SK-N-MC (cell line): ENCODE data around the gene TP53I11.

Experiments
- DNase-seq: peaks from one replicate; pipeline ENCODE4 v3.0.0-alpha.2; 2011; ENCODE audit warnings: low read depth, low spot score
- H3K27ac ChIP-seq: fragments of 200-600 bp; sonication (generic); 2 replicates; pipeline ENCODE4 v1.5.1; 2016; ENCODE audit warnings: mixed run types
- H3K36me3 ChIP-seq: fragments of 200-600 bp; sonication (generic); 2 replicates; pipeline ENCODE4 v1.6.1; 2017; ENCODE audit warnings: antibody characterized with exemption, low read length, mixed read lengths; ENCODE audit not compliant: insufficient read depth
- H3K4me3 ChIP-seq: fragments of 200-600 bp; sonication (generic); 2 replicates; pipeline ENCODE4 v1.5.1; 2016
- H3K9ac ChIP-seq: fragments of 200-600 bp; sonication (generic); 2 replicates; pipeline ENCODE4 v1.8.0; 2017; ENCODE audit warnings: mixed run types, mixed read lengths; ENCODE audit not compliant: insufficient read length
- H3K9me3 ChIP-seq: fragments of 200-600 bp; sonication (generic); 2 replicates; pipeline ENCODE4 v1.6.1; 2017; ENCODE audit warnings: low read depth, mild to moderate bottlenecking, antibody characterized with exemption, low read length, moderate library complexity, mixed read lengths
- EZH2 ChIP-seq: fragments of 200-600 bp; sonication (generic); IDR thresholded peaks from one replicate; pipeline ENCODE4 v1.6.1; 2017; ENCODE audit warnings: antibody characterized with exemption
- FOXP2 ChIP-seq: optimal IDR thresholded peaks from 2 replicates; pipeline ENCODE3; 2011; ENCODE audit warnings: mild to moderate bottlenecking, moderate library complexity; ENCODE audit not compliant: insufficient read depth; ENCODE audit errors: extremely low read length, control extremely low read depth
- POLR2AphosphoS5 ChIP-seq: IDR thresholded peaks from 2 replicates; pipeline ENCODE4 v1.6.1; 2012; ENCODE audit warnings: mild to moderate bottlenecking, low read depth, low read length, borderline replicate concordance

The TP53I11 gene

GRCh38 chr11:44903035-44903434, 47.6 kb downstream of the TP53I11 start:
- TF ChIP-seq EZH2 (no peak), POLR2AphosphoS5 (no peak), FOXP2 (no peak)
- H3K9me3 ChIP-seq = no peaks in the 10 kb centered on the region
- no peak for DNase-seq
- H3K9ac ChIP-seq = no peak overlapping the region
- no peak overlapping the region for H3K27ac ChIP-seq
- H3K36me3 ChIP-seq = no peaks in the 10 kb centered on the region
- no peak overlapping the region for H3K4me3 ChIP-seq

DNA sequence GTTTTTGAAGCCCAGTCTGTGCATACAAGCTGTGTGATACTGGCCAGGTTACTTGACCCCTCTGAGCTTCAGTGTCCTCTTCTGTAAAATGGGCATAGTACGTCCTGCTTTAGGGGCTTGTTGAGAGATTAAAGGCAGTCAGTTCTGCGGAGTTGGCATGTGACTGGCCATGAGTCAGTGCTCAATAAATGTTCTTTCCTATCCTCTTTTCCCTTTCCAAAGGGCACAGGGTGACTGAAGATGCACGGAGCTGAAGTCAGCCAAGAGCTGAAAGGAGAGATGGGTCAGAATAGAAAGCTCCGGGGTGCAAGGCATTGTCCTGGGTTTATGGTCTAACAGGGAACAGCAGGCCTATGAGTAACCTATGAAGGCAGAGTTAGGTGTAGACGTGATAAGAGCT, 48.9 kb downstream of the TP53I11 start:
- no peaks in the 10 kb centered on the region for H3K9me3 ChIP-seq
- no peak overlapping the region for H3K4me3 ChIP-seq
- no peak overlapping the region for H3K27ac ChIP-seq
- TF ChIP-seq POLR2AphosphoS5 (no peak), EZH2 (no peak), FOXP2 (no peak)
- H3K36me3 ChIP-seq = no peaks in the 10 kb centered on the region
- no peak for DNase-seq
- no peak overlapping the region for H3K9ac ChIP-seq

DNA sequence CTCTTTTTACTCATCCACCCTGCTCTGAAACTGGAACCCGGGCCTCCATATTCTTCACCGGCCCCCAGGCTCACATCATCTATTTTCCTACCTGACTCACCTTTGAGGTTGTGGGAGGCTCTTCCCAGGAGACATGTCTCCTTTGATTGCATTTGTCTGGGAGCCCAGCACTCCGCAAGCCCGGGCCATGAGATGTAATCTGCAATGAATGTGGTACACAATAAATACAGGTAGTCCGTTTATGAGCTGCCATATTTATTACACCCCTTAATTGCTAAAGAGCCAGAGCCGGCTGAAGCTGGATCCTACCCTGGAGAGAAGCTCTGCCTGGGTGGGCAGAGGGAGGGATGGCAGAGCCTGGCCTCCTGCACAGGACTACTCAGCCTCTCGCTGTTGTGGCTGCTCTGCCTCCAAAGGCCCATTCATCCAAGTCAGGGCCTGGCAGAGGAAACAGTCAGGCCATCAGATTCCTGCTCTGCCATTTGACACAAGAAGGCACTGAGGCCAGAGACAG, 49.5 kb downstream of the TP53I11 start:
- H3K27ac ChIP-seq = no peak overlapping the region
- TF ChIP-seq EZH2 = no peak
- no peak for TF ChIP-seq POLR2AphosphoS5
- TF ChIP-seq FOXP2 = no peak
- no peaks in the 10 kb centered on the region for H3K9me3 ChIP-seq
- H3K4me3 ChIP-seq = no peak overlapping the region
- H3K9ac ChIP-seq = no peak overlapping the region
- no peak for DNase-seq
- no peaks in the 10 kb centered on the region for H3K36me3 ChIP-seq

GRCh38 chr11:44899959-44900358, 50.7 kb downstream of the TP53I11 start:
- TF ChIP-seq FOXP2 = no peak
- no peak for TF ChIP-seq EZH2
- no peak for TF ChIP-seq POLR2AphosphoS5
- DNase-seq = peak; percentile 58

DNA sequence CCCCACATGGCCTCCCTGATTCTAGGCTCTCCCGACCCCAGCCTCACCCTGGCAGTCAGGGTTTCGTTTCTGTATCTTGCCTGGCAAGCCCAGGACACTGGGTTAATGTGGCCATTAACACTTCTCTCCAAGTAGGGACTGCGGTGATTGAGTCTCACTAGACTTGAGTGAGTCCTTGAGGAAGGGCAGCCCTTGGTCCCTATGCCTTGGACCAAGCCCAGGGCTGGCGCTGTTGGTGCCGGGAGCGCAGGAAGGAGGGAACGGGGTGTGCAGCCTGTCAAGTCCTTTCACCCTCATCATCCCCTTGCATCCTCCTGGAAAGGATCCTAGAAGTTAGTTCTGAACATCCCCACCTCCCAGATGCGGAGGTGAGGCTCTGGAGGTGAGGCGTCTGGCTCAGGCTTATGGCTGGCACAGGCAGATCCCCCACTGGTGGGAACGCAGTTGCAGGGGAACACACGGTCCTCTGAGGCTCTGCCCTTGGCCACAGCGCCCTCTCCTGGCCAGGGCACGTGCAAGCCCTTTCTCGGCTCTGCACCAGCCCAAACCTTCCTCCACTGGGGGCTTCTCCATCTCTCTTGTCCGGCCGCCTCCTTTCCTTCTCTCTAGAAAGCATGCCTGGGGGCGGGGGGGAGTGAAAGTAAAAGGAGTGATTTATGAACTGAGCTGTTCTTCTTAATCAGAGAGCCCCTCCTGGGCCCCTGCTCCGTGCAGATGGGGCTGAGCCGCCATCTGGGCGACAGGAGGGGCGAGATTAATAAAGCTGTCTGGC, 56.7 kb downstream of the TP53I11 start:
- TF ChIP-seq EZH2 (no peak), FOXP2 (peak; percentile 48)
- Histone ChIP-seq H3K9me3 (no peaks in the 10 kb centered on the region), H3K27ac (no peak overlapping the region), H3K9ac (no peak overlapping the region), H3K36me3 (no peaks in the 10 kb centered on the region), H3K4me3 (no peak overlapping the region)
- DNase-seq = no peak

More at GRCh38 chr11:44899959-44900358, 50.7 kb downstream of the TP53I11 start:
- Histone ChIP-seq H3K9me3 (no peaks in the 10 kb centered on the region), H3K36me3 (no peaks in the 10 kb centered on the region), H3K27ac (no peak overlapping the region), H3K4me3 (no peak overlapping the region), H3K9ac (no peak overlapping the region)

DNA sequence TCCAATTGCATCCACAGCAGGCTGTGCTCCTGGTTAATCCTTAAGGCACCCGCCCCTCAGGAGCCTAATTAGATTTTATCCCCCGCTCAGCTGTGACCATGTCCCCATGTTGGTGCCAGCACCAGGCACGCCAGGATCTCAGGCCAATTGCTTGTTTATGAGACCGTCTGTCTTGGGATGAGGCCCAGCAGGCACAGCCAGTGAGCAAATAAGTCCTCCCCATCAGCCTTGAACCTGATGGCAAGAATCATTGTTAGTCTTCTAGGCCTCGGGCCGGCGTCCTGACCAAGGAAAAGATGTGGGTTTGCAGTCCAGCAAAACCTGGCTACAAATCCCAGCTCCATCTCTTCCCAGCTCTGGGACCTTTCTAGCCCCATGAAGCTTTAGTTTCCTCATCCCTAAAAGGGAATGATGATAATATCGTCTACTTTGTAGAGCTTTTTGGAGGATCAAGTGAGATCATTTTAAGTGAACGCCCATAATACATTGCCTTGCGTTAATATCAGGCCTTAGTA, 57.3 kb downstream of the TP53I11 start:
- TF ChIP-seq POLR2AphosphoS5 (no peak), EZH2 (no peak), FOXP2 (no peak)
- H3K27ac ChIP-seq = no peak overlapping the region
- H3K9ac ChIP-seq = no peak overlapping the region
- H3K9me3 ChIP-seq = no peaks in the 10 kb centered on the region
- DNase-seq = no peak
- H3K4me3 ChIP-seq = no peak overlapping the region
- H3K36me3 ChIP-seq = no peaks in the 10 kb centered on the region

- DNase-seq = no peak
- no peak overlapping the region for H3K27ac ChIP-seq
- TF ChIP-seq FOXP2 (no peak), EZH2 (no peak), POLR2AphosphoS5 (no peak)
- H3K9ac ChIP-seq = no peak overlapping the region
- H3K4me3 ChIP-seq = no peak overlapping the region
- H3K36me3 ChIP-seq = no peaks in the 10 kb centered on the region
- no peaks in the 10 kb centered on the region for H3K9me3 ChIP-seq
Measured at GRCh38 chr11:44892843-44893242, 57.8 kb downstream of the TP53I11 start.

- DNase-seq = no peak
- no peaks in the 10 kb centered on the region for H3K9me3 ChIP-seq
- TF ChIP-seq POLR2AphosphoS5 (no peak), FOXP2 (no peak), EZH2 (no peak)
- no peak overlapping the region for H3K9ac ChIP-seq
- H3K27ac ChIP-seq = no peak overlapping the region
- H3K36me3 ChIP-seq = no peaks in the 10 kb centered on the region
- H3K4me3 ChIP-seq = no peak overlapping the region
Measured at GRCh38 chr11:44889266-44889665, 61.4 kb downstream of the TP53I11 start.
